GM12801 (cell line): Measurements from ENCODE around the gene DOK4.

Source experiments
- CTCF ChIP-seq: IDR thresholded peaks from one replicate; pipeline ENCODE4 v1.5.1; 2011; ENCODE audit warnings: control low read depth; ENCODE audit not compliant: insufficient read length; ENCODE audit errors: extremely low read depth

The DOK4 gene

GRCh38 chr16:57531635-57532265 lies 45.5 kb upstream of the DOK4 start:
- no peak for TF ChIP-seq CTCF

GRCh38 chr16:57531253-57531575 lies 44.9 kb upstream of the DOK4 start:
- no peak for TF ChIP-seq CTCF

GRCh38 chr16:57530522-57531252 lies 44.4 kb upstream of the DOK4 start:
- TF ChIP-seq CTCF: no peak

GRCh38 chr16:57530104-57530521 lies 43.8 kb upstream of the DOK4 start:
- no peak for TF ChIP-seq CTCF

GRCh38 chr16:57529391-57530103 lies 43.3 kb upstream of the DOK4 start:
- no peak for TF ChIP-seq CTCF

- TF ChIP-seq CTCF: no peak
Measured at GRCh38 chr16:57528499-57529390, 42.5 kb upstream of the DOK4 start.
